GM21528 (cell line): ENCODE measurements around the gene WASHC4.
"Not testable (repeated sequence)": the region's sequence is repeated elsewhere in the genome, so short reads cannot be mapped to it uniquely, and the experiment has no call there.

Experiments
- ATAC-seq: cut with Tn5 transposase; IDR thresholded peaks from one replicate; pipeline ENCODE4 v1.9.1; 2021; ENCODE audit warnings: mild to moderate bottlenecking, moderate library complexity; ENCODE audit not compliant: unreplicated experiment, low FRiP score

WASHC4 gene

DNA sequence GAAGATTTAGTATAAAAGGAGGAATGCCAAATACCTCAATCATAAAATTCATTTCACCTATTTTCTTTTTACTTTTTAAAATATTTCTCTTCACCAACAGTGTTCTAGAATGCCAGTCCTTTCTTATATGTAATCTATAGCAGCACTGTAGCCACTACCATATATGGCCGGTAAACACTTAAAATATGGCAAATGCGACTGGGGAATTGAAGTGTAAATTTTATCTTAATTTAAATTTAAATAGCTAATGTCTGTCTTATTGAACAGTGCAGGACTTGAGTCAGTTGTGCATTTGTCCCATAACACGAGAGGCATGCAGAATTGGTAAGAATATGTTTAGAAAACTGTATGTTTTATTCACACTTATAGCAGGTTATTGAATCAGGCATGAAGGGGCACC lies 50.1 kb downstream of the WASHC4 start:
- ATAC-seq: no peak

- no peak for ATAC-seq
Observed at GRCh38 chr12:105158876-105159275, 51.3 kb downstream of the WASHC4 start.

DNA sequence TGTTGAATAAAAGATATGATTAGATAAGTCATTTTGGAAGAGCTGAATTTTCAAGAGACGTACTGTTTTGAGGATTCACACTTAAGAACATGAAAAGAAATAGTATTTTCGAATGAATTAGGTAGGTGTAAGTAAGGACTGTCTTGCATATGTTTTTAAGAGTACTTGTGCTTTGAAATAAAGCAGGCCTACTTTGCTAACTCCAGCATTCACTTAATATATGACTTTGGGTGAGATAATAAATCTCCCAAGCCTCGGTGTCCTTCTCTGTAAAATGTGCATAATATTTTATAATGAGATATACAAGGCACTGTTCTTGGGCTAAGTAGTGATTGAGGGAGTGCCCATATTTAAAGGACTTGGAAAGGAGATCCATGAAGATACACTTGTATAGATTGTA lies 54.6 kb downstream of the WASHC4 start:
- no peak for ATAC-seq

- no peak for ATAC-seq
Observed at GRCh38 chr12:105164068-105164467, 56.5 kb downstream of the WASHC4 start.

DNA sequence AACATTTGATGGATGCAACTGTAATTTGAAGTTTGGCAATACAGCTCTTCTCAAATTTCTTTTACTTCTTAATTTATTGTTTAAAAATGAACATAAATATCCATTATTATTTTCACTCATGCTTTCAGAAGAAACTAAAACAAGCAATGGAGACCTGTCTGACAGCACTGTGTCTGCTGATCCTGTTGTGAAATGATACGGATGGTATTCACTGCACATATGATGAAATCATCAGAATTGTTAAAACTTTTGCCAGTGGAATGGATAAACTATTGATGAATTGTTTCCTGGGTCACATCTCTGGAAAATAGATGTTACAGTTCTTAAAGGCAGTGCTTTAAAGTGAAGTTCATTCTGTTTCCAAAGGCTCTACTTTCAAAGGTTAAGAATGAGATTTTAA lies 59.2 kb downstream of the WASHC4 start:
- no peak for ATAC-seq

DNA sequence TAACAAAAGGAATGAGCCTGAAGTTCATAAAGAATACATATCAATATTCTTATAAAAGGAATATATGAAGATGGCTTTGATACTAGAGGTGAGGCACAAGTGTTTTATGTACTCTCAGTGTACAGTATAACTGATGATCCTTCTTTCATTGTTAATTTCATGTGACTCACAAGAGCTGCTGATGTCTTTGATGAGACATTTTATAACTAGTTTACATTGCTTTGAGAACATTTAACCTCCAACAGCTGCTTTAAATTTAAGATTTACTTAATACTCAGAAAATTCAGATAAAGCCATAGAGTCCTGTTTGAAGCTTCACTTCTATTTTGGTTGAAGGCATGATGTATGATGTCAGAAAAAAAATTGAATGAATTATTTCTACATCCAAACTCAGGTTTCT lies 59.8 kb downstream of the WASHC4 start:
- no peak for ATAC-seq

- no peak for ATAC-seq
Observed at GRCh38 chr12:105168006-105168405, 60.5 kb downstream of the WASHC4 start.

DNA sequence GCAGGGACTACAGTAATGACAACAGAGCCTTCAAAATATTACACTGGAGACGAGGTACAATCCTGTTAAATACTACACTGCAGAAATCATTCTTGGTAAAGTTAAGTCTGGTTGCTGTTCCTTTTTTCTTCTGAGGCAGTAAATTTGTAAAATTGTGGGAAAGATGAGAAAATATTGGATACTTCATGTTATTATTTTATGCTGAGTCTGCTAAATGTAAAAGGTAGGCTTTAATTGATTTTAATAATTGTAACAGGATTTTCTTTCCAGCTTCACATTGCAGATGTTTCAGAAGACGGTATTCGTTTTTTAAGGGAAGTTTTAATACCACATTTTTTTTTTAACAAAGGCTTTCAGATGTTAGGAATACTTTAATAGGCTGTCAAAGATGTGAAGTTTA lies 62.6 kb downstream of the WASHC4 start:
- no peak for ATAC-seq

DNA sequence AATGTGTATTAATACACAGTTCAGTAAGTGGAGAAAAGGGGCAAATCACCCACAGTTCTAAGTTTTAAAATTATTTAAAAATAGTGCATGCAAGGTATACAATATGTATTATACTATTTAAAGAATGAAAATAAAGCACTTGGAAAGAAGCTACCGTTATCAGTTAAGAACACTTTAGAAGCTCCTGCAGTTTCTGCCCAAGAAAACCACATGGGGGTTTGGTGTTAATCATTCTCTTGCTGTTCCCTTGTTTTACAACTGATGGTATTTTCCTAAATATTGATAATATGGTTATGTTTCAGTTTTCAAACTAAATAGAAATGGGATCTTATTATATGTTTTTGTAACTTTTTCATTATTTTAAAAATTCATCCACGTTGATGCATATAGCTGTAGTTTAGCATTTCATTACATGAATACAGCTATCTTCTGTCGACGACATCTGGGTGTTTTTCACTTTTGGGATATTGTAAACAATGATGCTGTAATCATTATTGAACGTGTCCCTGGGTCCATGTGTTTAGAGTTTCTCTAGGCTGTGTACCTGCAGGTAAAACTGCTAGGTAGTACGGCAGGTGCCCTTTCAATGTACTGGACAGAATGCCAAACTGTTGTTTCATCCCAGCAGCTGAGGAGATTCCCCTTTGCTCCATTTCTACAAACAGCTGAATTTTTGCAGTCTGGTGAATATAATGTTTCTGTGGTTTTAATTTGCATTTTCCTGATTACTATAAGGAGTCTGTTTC lies 64.3 kb downstream of the WASHC4 start:
- no peak for ATAC-seq

DNA sequence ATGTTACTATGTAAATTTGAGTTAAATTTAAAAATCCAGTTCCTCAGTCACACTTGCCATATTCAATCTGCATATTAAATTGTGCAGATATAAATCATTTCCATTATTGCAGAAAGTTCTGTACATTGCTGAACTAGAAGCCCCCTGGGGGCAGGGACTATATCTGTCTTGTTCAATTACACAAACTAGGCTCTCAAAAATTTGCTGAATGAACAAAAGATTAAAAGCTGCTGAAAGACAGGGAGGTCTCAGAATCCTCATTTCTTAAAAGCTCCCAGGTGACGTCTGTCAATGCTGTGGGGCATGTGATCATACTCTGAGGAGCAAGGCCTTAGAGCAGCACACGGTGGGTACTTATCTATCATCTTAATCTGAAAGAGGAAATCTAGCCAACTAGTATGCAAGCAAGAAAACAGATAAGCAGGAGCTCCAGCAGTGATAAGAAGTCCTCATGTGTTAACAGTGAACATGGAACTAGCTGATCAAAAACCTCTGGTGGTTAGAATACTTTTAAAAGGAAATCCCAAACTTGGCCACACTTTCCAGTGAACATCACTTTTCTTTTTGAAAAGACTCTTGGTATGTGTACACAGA lies 68.0 kb downstream of the WASHC4 start:
- ATAC-seq: no peak

DNA sequence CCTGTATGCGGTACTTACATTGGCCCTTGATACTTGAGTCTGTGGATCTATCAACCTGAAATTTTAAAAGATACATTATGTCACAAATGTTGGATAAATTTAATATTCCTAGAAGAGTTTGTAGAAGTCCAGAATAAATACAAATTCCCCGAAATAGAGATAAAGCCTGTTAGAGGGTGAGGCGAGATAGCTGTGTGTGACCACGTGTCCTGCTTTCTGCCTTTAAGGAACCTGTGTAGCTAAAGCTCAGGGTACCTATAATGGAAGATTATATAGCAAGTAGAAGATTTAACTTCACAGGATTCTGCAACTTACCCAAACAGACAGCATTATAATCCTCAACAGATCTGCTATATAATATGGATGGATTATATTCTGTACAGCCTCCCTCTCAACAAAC lies 69.7 kb downstream of the WASHC4 start:
- no peak for ATAC-seq

DNA sequence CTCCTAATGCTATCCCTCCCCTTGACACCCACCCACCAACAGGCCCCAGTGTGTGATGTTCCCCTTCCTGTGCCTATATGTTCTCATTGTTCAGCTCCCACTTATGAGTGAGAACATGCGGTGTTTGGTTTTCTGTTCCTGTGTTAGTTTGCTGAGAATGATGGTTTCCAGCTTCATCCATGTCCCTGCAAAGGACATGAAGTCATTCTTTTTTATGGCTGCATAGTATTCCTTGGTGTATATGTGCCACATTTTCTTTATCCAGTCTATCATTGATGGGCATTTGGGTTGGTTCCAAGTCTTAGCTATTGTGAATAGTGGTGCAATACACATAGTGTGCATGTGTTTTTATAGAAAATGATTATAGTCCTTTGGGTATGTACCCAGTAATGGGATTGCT lies 71.6 kb downstream of the WASHC4 start:
- ATAC-seq: not testable (repeated sequence)

GRCh38 chr12:105183406-105183805 lies 75.9 kb downstream of the WASHC4 start:
- ATAC-seq: not testable (repeated sequence)

DNA sequence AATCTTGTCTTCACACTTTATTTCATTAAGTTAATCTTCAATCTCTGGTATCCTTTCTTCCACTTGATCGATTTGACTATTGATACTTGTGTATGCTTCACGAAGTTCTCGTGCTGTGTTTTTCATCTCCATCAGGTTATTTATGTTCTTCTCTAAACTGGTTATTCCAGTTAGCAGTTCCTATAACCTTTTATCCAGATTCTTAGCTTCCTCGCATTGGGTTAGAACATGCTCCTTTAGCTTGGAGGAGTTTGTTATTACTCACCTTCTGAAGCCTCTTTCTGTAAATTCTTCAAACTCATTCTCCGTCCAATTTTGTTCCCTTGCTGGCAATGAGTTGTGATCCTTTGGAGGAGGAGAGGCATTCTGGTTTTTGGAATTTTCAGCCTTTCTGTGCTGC lies 76.4 kb downstream of the WASHC4 start:
- ATAC-seq: not testable (repeated sequence)

DNA sequence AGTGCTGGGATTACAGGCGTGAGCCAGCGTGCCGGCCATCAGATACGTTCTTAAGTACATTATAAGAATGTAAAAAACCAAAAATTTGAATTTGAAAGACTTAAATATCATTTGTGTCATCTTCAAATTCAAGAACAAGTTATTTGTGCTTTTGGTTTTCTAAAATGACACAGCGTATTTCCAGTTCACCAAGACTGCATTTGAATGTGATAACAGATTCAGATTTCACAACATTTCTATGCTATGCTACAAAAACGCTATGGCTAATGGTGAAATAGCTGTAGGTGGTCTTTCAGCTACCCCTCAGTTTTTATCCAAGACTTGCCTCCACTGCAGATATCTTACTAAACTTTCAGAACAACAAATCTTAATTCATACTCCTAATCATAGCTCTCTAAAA lies 81.8 kb downstream of the WASHC4 start:
- no peak for ATAC-seq

DNA sequence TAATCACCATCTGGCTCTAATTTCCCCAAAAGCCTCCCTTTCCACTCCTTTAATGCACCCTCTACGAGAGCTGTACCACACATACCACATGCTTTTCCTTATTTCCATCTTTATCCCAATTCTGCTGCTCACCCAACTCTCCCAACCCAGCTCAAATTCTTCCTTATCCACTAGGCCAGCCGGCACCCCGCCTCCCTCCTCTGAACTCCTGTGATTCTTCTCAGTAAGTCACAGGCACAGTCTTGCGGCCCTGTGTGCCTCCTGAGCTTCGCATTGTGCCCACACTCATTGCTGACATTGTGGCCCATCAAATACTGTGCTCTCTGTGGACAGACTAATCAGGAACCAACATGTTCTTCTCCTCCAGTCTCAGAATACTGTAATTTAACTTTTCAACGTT lies 83.0 kb downstream of the WASHC4 start:
- ATAC-seq: no peak

DNA sequence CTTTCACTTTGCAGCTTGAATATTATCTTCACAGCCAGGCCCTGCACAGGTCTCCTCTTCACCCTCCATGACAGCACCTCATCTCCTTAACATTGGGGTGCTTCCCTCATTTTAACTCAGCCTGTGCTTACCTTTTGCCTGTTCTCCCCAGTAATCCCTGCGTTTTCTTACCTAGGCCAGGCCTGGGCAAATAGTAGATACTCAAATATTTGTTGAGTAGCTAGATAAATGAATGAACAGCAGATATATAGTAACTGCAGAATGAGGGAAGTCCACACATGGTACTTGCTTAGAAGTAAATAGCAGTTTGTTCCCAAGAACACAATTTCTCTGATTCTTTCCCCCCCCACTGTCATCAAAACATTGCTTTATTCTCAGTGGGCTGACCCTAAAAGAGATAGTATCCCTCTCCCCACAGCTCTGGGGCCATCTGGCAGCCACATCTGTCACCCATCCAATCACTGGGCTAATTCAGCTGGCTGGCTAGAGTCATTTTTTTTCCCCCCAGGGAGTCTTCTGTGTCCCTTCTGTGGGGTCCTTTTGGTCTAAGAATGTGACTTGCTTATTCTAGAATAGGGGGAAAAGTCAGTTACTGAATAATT lies 85.2 kb downstream of the WASHC4 start:
- ATAC-seq: no peak

DNA sequence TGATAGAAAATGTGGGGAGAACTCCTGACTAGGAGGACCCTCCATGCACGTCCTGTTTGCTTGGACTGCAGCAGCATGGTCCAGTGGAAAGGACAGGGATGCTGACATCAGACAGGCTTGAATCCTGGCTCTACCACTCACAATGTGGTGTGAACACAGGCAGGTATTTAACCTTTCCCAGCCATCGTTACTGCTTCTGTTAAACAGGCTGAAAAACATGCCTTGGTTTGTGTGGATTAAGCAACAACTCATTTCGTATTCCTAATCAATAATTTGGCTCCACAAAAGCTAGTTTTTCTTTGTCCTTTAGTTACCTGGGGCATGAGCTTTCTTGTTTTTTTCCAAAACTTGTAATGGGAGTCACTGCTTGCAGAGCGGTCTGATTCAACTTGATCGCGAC lies 87.4 kb downstream of the WASHC4 start:
- ATAC-seq: no peak

GRCh38 chr12:105196090-105196489 lies 88.6 kb downstream of the WASHC4 start:
- ATAC-seq: no peak

DNA sequence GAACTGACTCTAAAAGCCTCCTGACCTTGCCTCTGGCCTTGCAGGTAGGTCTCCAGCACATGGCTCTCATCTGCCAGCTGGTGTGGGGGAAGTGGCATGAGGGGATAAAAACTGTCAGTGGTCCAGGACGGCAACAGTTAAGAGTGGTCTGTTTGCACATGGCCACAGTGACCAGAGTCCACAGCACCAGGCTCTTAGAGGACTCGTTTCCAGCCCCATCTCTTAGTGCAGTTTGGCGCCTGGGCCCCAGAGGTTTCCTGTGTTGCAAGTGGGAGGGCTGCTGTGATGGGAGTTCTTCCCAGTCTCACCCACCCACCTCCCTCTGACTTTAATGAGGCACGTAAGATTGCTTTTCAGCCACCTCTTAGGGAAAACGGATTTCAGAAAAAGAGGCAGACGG lies 91.4 kb downstream of the WASHC4 start:
- ATAC-seq: no peak

GRCh38 chr12:105200385-105200784 lies 92.9 kb downstream of the WASHC4 start:
- ATAC-seq: no peak

DNA sequence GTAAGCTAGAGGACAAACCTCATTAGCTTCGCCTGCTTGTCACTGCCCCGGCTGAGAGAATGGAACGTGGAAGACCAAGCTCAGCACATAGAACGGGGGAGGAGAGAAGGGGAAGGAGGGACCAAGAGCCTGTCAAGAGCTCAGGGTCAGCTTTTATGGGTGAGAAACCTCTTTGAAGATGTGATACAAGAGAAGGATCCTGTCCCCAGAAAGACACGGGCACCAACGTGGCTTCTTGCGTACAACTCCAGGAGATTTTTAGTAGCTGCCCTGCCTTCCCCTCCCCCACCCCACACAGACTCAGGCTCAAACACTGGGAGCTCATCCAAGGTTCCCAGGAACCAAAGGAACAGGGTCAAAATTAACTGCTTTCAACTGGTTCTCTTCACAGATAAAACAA lies 93.8 kb downstream of the WASHC4 start:
- no peak for ATAC-seq
